Measurements from ENCODE around the gene EVPLL. TPM values are rescaled to one million over a fixed set of nuclear protein-coding genes. Genes with fewer than 3 reads are reported as not detected.

Gene EVPLL
- total RNA-seq, 1 experiment from 2014 or later = not detected

Small RNA genes within 50 kb of the gene (microRNA-seq; reads per million reads assigned to microRNA genes)
- not detected for gene MIR6778 (ENCODE audit: unreplicated experiment)

Other genes starting within 250 kb of the EVPLL start
- 94.5 TPM for gene ALKBH5, start 193.9 kb upstream of the EVPLL start, total RNA-seq (2021; ENCODE audit: unreplicated experiment)
- 18.4 TPM for gene LLGL1, start 152.1 kb upstream of the EVPLL start, total RNA-seq (2021; ENCODE audit: unreplicated experiment)
- 207 TPM for gene FLII, start 119.0 kb upstream of the EVPLL start, total RNA-seq (2021; ENCODE audit: unreplicated experiment)
- gene MIEF2, start 117.1 kb upstream of the EVPLL start, total RNA-seq (2021; ENCODE audit: unreplicated experiment) = 11.2 TPM
- gene TOP3A, start 62.8 kb upstream of the EVPLL start, total RNA-seq (2021; ENCODE audit: unreplicated experiment) = 49.3 TPM
- gene SMCR8, start 62.5 kb upstream of the EVPLL start, total RNA-seq (2021; ENCODE audit: unreplicated experiment) = 24.9 TPM
- gene SHMT1, start 14.2 kb upstream of the EVPLL start, total RNA-seq (2021; ENCODE audit: unreplicated experiment) = 21.7 TPM
- not detected for gene LGALS9C, start 99.0 kb downstream of the EVPLL start, total RNA-seq (2021; ENCODE audit: unreplicated experiment)

Data from Panc1 (cell line).